Astrocyte of the cerebellum (primary cell): ENCODE results near the gene CCR6.

Source experiments
- DNase-seq: peaks from one replicate; pipeline ENCODE4 v3.0.0-alpha.2; 2011; ENCODE audit warnings: low read depth
- H3K4me3 ChIP-seq: 2 replicates; pipeline ENCODE4 v1.5.1; 2011; ENCODE audit warnings: mild to moderate bottlenecking, low read depth, low read length, moderate library complexity
- in situ Hi-C: cut with HindIII; loops from 2 replicates; pipeline ENCODE4 v1.10.0; 2017; ENCODE audit warnings: low sequenced_read_pairs
- TF ChIP-seq, protein P1 (sequence below): IDR thresholded peaks from 2 replicates; pipeline ENCODE4 v1.5.1; 2012; ENCODE audit warnings: low read length, low read depth, moderate library complexity, mild to moderate bottlenecking; ENCODE audit errors: missing control alignments

The CCR6 gene

DNA sequence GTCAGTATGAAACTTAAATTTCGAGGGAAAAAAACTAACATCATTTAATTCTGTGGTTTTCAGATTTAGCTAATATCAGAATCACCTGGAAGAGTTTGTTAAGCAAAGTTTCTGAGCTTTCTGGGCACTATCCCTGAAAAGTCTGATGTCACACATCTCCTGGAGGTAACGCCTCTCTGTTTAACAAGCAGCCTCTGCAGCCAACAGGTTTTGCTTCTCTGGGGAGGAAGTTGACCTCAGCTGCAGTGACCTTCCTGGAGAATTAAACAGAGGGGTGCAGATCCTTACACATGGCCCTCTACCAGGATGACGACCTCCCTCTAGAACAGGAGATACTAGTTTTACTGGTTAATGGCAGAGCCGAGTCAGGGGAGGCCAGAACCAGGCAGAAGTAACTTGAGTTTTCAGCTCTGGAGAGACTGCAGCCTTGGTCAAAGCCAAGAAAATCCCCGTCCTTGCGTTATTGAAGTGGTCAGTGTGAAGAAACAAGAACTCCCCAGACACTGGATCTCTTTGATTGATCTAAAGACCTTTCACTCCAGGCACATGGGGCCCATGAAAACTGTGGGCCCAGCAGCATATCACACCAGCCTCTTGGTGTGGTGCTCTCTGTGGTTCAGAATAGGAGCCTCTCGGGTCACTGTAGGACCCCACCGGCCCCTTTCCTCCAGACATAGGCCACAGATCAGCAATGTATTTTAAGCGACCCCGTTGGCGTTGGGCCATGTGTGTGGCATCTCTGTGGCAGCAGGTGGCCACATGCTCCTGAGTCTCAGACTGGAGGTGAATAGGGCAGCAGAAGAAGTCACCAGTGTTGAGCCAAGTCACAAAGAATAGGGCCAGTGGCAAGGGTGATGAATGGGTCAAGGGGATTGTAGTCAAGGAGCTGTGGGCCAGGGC, 33.4 kb upstream of the CCR6 start:
- TF ChIP-seq, protein P1, sequence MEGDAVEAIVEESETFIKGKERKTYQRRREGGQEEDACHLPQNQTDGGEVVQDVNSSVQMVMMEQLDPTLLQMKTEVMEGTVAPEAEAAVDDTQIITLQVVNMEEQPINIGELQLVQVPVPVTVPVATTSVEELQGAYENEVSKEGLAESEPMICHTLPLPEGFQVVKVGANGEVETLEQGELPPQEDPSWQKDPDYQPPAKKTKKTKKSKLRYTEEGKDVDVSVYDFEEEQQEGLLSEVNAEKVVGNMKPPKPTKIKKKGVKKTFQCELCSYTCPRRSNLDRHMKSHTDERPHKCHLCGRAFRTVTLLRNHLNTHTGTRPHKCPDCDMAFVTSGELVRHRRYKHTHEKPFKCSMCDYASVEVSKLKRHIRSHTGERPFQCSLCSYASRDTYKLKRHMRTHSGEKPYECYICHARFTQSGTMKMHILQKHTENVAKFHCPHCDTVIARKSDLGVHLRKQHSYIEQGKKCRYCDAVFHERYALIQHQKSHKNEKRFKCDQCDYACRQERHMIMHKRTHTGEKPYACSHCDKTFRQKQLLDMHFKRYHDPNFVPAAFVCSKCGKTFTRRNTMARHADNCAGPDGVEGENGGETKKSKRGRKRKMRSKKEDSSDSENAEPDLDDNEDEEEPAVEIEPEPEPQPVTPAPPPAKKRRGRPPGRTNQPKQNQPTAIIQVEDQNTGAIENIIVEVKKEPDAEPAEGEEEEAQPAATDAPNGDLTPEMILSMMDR = no peak
- no peak overlapping the region for H3K4me3 ChIP-seq
- in situ Hi-C loops = no loop called here
- no peak for DNase-seq

DNA sequence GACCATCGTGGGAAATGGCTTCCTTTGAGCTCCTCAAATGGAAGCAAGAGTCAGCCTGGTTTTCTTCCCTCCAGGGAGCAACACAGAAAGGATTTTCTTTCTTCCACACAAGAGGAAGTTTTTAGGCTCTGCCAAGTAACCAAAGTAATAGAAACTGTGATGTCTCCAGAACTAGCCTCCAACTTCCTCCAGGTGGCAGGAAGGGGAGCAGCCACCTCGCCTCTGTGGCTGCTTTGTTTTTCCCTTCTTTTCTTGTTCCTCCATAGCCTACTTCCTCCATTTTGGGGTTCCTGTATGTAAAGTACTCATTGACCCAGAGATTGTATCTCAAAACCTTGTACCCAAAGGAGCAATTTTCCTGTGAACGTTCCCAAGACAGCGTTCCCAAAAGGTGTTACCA, 32.7 kb upstream of the CCR6 start:
- TF ChIP-seq, protein P1 = no peak
- DNase-seq = no peak
- in situ Hi-C loops = no loop called here
- H3K4me3 ChIP-seq = no peak overlapping the region

DNA sequence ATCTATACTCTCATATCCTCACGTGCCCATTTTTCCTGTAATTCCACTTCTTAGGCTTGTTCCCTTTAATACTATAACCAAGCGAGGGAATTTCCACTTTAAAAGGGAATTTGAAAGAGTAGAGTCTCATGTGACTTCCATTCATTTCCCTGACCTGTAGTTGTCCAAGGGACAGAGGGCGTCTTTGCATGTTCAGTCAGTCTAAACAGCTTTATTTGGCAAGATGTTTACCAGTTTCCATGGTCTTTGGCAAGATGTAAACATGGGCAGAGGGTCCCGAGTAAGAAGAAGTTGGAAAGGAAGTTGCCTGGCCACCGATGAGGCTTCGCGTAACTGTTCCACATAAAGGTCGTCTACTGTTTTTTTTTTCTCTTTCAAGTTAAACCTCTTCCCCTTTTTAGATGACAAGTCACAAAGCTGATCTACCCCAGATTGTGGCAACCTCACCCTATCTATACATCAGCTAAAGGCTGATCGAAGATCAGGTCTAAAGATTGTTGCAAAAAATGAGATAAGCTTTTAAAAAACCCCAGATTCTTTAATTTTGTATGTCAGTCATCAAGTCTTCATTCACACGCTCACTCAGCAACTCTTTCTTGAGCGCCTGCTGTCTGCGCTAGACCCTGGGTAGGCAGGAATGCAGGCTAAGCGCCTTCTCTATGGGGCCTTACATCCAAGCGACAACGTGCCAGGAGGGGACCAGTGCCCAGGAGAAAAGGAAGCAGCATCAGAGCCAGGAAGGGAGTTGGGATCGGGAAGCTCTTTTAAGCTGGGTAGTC, 31.7 kb upstream of the CCR6 start:
- DNase-seq = no peak
- in situ Hi-C loops = no loop called here
- H3K4me3 ChIP-seq = no peak overlapping the region
- TF ChIP-seq, protein P1 = no peak

DNA sequence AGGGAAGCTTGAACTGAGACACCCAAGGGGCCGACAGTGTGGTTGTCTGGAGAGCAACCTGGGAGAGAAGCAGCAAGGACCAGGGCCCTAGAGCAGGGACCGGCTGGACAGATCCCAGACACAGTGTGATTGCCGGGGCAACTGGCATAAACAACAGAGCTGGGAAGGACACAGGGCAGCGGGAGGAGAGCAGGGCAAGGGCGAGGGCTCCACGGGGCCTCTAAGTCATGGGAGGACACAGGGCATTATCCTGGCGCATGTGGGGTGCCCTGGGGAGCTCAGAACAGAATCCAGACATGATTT, 31.1 kb upstream of the CCR6 start:
- DNase-seq = no peak
- H3K4me3 ChIP-seq = no peak overlapping the region
- TF ChIP-seq, protein P1 = no peak
- in situ Hi-C loops = no loop called here

DNA sequence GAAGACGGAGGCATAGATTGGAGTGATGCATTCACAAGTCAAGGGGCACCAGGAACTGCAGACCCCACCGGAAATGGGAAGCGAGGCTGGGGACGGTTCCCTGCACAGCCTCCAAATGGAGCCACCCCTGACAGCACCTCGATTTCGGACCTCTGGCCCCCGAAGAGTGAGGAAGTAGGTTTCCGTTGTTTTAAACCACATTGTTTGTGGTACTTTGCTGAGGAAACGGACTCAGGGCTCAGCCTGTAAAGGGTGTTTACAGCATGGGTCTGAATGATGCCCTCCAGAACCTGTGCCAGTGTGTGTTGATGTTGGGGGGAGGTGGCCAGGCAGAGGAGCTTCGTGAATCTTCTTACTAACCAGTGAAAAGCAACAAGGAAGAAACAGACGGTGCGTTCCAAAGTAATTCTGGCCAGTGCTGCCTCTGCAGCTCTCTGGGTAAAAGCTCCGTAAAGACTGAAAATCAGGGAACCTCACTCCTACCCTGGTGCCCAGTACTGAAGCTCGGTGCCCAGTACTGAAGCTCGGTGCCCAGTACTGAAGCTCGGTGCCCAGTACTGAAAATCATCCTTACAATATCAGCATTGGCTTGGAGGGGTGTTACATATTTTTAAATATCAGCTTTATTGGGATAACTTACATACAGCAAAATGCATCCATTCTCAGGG, 30.1 kb upstream of the CCR6 start:
- DNase-seq = no peak
- TF ChIP-seq, protein P1 = no peak
- no peak overlapping the region for H3K4me3 ChIP-seq
- in situ Hi-C loops = no loop called here

DNA sequence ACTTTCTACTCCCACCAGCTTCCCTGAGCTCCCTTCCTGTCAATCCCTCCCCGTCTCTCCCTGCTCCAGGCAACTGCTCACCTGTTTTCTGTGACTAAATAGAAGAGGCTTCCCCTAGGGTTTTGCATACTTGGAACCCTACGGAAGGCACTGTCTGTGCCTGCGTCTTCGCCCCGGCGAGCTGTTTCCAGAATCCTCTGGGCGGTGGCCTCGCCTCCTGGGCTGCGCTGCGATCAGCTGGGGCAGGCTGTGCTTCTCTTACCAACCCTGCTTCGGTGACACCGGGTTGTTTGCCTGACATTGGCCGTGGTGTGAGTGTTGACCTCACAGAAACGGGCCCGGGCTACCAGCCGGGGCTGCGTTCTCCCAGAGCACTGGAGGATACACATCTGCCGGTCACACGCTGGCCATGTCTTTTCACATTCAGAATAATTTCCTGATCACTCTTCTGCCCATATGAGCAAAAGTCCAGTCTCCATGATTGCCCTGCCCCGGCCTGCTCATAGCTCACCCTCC, 29.4 kb upstream of the CCR6 start:
- TF ChIP-seq, protein P1 = no peak
- no peak for DNase-seq
- H3K4me3 ChIP-seq = no peak overlapping the region
- in situ Hi-C loops = no loop called here
